Astrocyte (in vitro differentiated cells and primary cell): Measurements from ENCODE around the gene WDR75. TPM values are rescaled to one million over a fixed set of nuclear protein-coding genes. Genes with fewer than 3 reads are reported as not detected.

ENCODE experiments used
- DNase-seq: peaks from one replicate; pipeline ENCODE4 v3.0.0-alpha.2; 2010; ENCODE audit warnings: low read depth
- FAIRE-seq: peaks from 2 replicates; lab custom pipeline; 2011; peaks lifted over from hg19 to GRCh38; lab: Jason Lieb, UNC
- H2AFZ ChIP-seq: 2 replicates; pipeline ENCODE4 v1.6.0; 2012; ENCODE audit warnings: low read depth, low read length, inconsistent platforms
- H3K27ac ChIP-seq: 2 replicates; pipeline ENCODE4 v1.5.1; 2011; ENCODE audit warnings: low read depth, low read length, inconsistent platforms
- H3K27me3 ChIP-seq: 2 replicates; pipeline ENCODE4 v1.6.0; 2011; ENCODE audit warnings: low read length, inconsistent platforms; ENCODE audit not compliant: insufficient read depth
- H3K36me3 ChIP-seq: 2 replicates; pipeline ENCODE4 v1.5.1; 2011; ENCODE audit warnings: low read length, inconsistent platforms; ENCODE audit not compliant: insufficient read depth
- H3K4me1 ChIP-seq: 2 replicates; pipeline ENCODE4 v1.5.1; 2011; ENCODE audit warnings: low read length, inconsistent platforms; ENCODE audit not compliant: insufficient read depth
- H3K4me2 ChIP-seq: 2 replicates; pipeline ENCODE4 v1.6.0; 2012; ENCODE audit warnings: low read length, inconsistent platforms
- H3K4me3 ChIP-seq: 2 replicates; pipeline ENCODE4 v1.5.1; 2011; ENCODE audit warnings: low read depth, mild to moderate bottlenecking, low read length, inconsistent platforms; ENCODE audit not compliant: insufficient read depth
- H3K79me2 ChIP-seq: 2 replicates; pipeline ENCODE4 v1.6.0; 2012; ENCODE audit warnings: mild to moderate bottlenecking, low read length, inconsistent platforms; ENCODE audit not compliant: insufficient read depth
- H3K9ac ChIP-seq: 2 replicates; pipeline ENCODE4 v1.6.0; 2012; ENCODE audit warnings: mild to moderate bottlenecking, low read length, inconsistent platforms
- H3K9me3 ChIP-seq: 2 replicates; pipeline ENCODE4 v1.5.1; 2012; ENCODE audit warnings: low read depth, mild to moderate bottlenecking, low read length, inconsistent platforms; ENCODE audit not compliant: insufficient read depth
- H4K20me1 ChIP-seq: 2 replicates; pipeline ENCODE4 v1.6.0; 2012; ENCODE audit warnings: low read length, inconsistent platforms; ENCODE audit not compliant: insufficient read depth
- H3K27ac Mint-ChIP-seq: one replicate; pipeline ENCODE4 v1.8.0; 2021; ENCODE audit warnings: mild to moderate bottlenecking, mixed read lengths; ENCODE audit not compliant: unreplicated experiment
- H3K27me3 Mint-ChIP-seq: one replicate; pipeline ENCODE4 v1.8.0; 2021; ENCODE audit warnings: low read depth, mixed read lengths; ENCODE audit not compliant: unreplicated experiment
- H3K36me3 Mint-ChIP-seq: one replicate; pipeline ENCODE4 v1.8.0; 2021; ENCODE audit warnings: low read depth, mixed read lengths; ENCODE audit not compliant: unreplicated experiment
- H3K4me1 Mint-ChIP-seq: one replicate; pipeline ENCODE4 v1.8.0; 2021; ENCODE audit warnings: low read depth, mixed read lengths; ENCODE audit not compliant: unreplicated experiment
- H3K4me3 Mint-ChIP-seq: one replicate; pipeline ENCODE4 v1.8.0; 2021; ENCODE audit warnings: mild to moderate bottlenecking, moderate library complexity, mixed read lengths; ENCODE audit not compliant: unreplicated experiment
- H3K9me3 Mint-ChIP-seq: one replicate; pipeline ENCODE4 v1.8.0; 2021; ENCODE audit warnings: mild to moderate bottlenecking, mixed read lengths; ENCODE audit not compliant: unreplicated experiment
- CTCF ChIP-seq: IDR thresholded peaks from 2 replicates; pipeline ENCODE4 v1.5.1; 2011; ENCODE audit warnings: low read depth, mild to moderate bottlenecking, inconsistent platforms, low read length, moderate library complexity; ENCODE audit not compliant: insufficient read depth
- EZH2 ChIP-seq: IDR thresholded peaks from 2 replicates; pipeline ENCODE4 v1.6.1; 2012; ENCODE audit warnings: mild to moderate bottlenecking, low read length, inconsistent platforms; ENCODE audit not compliant: insufficient read depth
- total RNA-seq: library from RNA; stranded (reverse); gene quantifications from 2 replicates; pipeline ENCODE4 v1.2.1, GENCODE V29; 2021

The WDR75 gene
- total RNA-seq, 1 donor from 2014 or later: 38.9 TPM

DNA sequence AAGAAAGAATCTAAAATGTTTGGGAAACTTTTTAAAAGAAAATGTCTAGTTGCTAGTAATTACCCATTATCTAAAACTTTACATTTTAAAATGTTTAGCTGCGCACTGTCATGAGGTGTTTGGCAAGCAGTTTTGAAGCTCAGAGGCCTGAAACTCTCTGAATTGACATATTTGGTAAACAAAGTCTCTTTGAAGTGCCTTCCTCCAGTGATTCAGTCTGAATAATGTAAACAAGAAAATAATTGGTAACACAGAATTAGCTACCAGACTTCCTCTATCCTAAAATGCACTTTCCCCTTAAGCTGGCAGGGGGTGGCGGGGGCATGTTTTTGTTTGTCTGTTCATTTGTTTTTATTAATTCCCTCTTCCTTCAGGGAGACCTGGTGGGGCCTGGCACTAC lies 61.4 kb downstream of the WDR75 start:
- Mint-ChIP-seq H3K36me3 (no peaks in the 10 kb centered on the region), H3K4me1 (peaks cover 13% of the 10 kb centered on the region), H3K27me3 (no peaks in the 10 kb centered on the region), H3K9me3 (no peaks in the 10 kb centered on the region), H3K4me3 (no peak overlapping the region), H3K27ac (no peak overlapping the region)
- Histone ChIP-seq H2AFZ (peak overlapping the region; percentile 14), H3K4me3 (no peak overlapping the region), H3K27me3 (no peaks in the 10 kb centered on the region), H3K9ac (no peak overlapping the region), H3K4me2 (no peak overlapping the region), H3K27ac (no peak overlapping the region), H4K20me1 (no peaks in the 10 kb centered on the region), H3K9me3 (no peaks in the 10 kb centered on the region), H3K36me3 (no peaks in the 10 kb centered on the region), H3K4me1 (no peaks in the 10 kb centered on the region), H3K79me2 (no peaks in the 10 kb centered on the region)
- no peak for DNase-seq
- FAIRE-seq: no peak
- TF ChIP-seq CTCF: no peak

DNA sequence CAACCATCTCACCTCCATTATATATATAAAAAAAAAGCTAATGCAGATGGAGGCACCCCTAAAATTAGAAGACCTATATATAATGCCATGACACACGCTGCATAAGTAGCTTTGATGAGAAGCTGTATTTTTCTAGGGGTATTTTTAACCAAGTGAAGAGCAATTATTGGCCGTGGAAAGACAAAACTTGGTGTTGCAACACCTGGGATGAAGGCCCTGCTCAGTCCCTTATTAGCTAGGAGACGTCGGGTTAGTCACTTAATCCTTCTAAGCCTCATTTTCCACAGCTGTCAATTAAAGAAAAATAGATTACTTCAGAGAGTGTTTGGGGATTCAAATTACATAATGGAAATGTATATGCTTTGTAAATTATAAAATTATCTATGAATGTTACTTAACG lies 63.0 kb downstream of the WDR75 start:
- FAIRE-seq (no peak), DNase-seq (no peak)
- Mint-ChIP-seq H3K4me3 (no peak overlapping the region), H3K4me1 (peaks cover 13% of the 10 kb centered on the region), H3K27ac (no peak overlapping the region), H3K9me3 (peaks cover 4% of the 10 kb centered on the region), H3K36me3 (no peaks in the 10 kb centered on the region), H3K27me3 (no peaks in the 10 kb centered on the region)
- Histone ChIP-seq H3K4me2 (no peak overlapping the region), H4K20me1 (no peaks in the 10 kb centered on the region), H3K4me1 (no peaks in the 10 kb centered on the region), H3K9me3 (no peaks in the 10 kb centered on the region), H3K36me3 (no peaks in the 10 kb centered on the region), H3K4me3 (no peak overlapping the region), H2AFZ (no peak overlapping the region), H3K27me3 (no peaks in the 10 kb centered on the region), H3K27ac (no peak overlapping the region), H3K79me2 (no peaks in the 10 kb centered on the region), H3K9ac (no peak overlapping the region)
- TF ChIP-seq CTCF (no peak), EZH2 (no peak)

- Mint-ChIP-seq H3K36me3 (no peaks in the 10 kb centered on the region), H3K9me3 (peaks cover 8% of the 10 kb centered on the region), H3K27me3 (no peaks in the 10 kb centered on the region), H3K4me3 (no peak overlapping the region), H3K27ac (no peak overlapping the region), H3K4me1 (peaks cover 13% of the 10 kb centered on the region)
- no peaks in the 10 kb centered on the region for H4K20me1 ChIP-seq
- H3K27ac ChIP-seq: no peak overlapping the region
- no peak overlapping the region for H2AFZ ChIP-seq
- no peak overlapping the region for H3K4me3 ChIP-seq
- H3K9ac ChIP-seq: no peak overlapping the region
- TF ChIP-seq CTCF (no peak), EZH2 (no peak)
- no peaks in the 10 kb centered on the region for H3K36me3 ChIP-seq
- H3K4me2 ChIP-seq: no peak overlapping the region
- FAIRE-seq: no peak
- no peak for DNase-seq
- H3K79me2 ChIP-seq: no peaks in the 10 kb centered on the region
- H3K4me1 ChIP-seq: no peaks in the 10 kb centered on the region
- no peaks in the 10 kb centered on the region for H3K9me3 ChIP-seq
- H3K27me3 ChIP-seq: no peaks in the 10 kb centered on the region
Observed at GRCh38 chr2:189505492-189505891, 64.2 kb downstream of the WDR75 start.
